Liver (tissue), 9 donors: Measurements from ENCODE around the gene NT5DC1. TPM values are rescaled to one million over a fixed set of nuclear protein-coding genes. Genes with fewer than 3 reads are reported as not detected.

Experiments
- DNase-seq: peaks from one replicate; pipeline ENCODE4 v3.0.0-alpha.2; 2017; ENCODE audit warnings: low spot score
- H3K27ac ChIP-seq, 2 donors: one replicate each; pipeline ENCODE4 v1.7.0; 2013; ENCODE audit warnings: inconsistent platforms in 2 of 2, low read length in 2 of 2, control low read depth in 1 of 2, low read depth in 1 of 2, mild to moderate bottlenecking in 1 of 2
- H3K27me3 ChIP-seq, 4 donors: one replicate each; pipeline versions ENCODE4 v1.6.1 to v1.7.0; 2013; ENCODE audit warnings: low read length in 3 of 4, inconsistent platforms in 1 of 4, mild to moderate bottlenecking in 1 of 4, moderate library complexity in 1 of 4; ENCODE audit not compliant: control insufficient read depth in 4 of 4, insufficient read depth in 4 of 4
- H3K36me3 ChIP-seq, 4 donors: one replicate each; pipeline versions ENCODE4 v1.6.1 to v1.7.0; 2013; ENCODE audit warnings: low read length in 3 of 4, mild to moderate bottlenecking in 3 of 4, low read depth in 1 of 4, moderate library complexity in 1 of 4; ENCODE audit not compliant: control insufficient read depth in 4 of 4, insufficient read depth in 3 of 4
- H3K4me1 ChIP-seq, 4 donors: one replicate each; pipeline versions ENCODE4 v1.6.1 to v1.7.0; 2013; ENCODE audit warnings: low read length in 3 of 4, mild to moderate bottlenecking in 3 of 4, moderate library complexity in 1 of 4; ENCODE audit not compliant: control insufficient read depth in 4 of 4, insufficient read depth in 4 of 4
- H3K4me3 ChIP-seq, 3 donors: one replicate each; pipeline versions ENCODE4 v1.6.1 to v1.7.0; 2013; ENCODE audit warnings: low read length in 3 of 3, control low read depth in 1 of 3, low read depth in 1 of 3, mild to moderate bottlenecking in 1 of 3
- H3K9ac ChIP-seq, 2 donors: one replicate each; pipeline ENCODE4 v1.7.0; 2013; ENCODE audit warnings: low read length in 2 of 2, mild to moderate bottlenecking in 2 of 2, moderate library complexity in 2 of 2, control low read depth in 1 of 2, low read depth in 1 of 2
- H3K9me3 ChIP-seq, 4 donors: one replicate each; pipeline versions ENCODE4 v1.6.1 to v1.7.0; 2013; ENCODE audit warnings: low read length in 3 of 4; ENCODE audit not compliant: control insufficient read depth in 4 of 4
- FOXA2 ChIP-seq: IDR thresholded peaks from 2 replicates; pipeline ENCODE4 v1.6.1; 2016; ENCODE audit warnings: antibody characterized with exemption
- GABPA ChIP-seq, 2 donors: IDR thresholded peaks in 1 of 2; conservative IDR thresholded peaks in 1 of 2; 2 replicates each; pipeline ENCODE4 v1.6.1; 2016; ENCODE audit warnings: antibody characterized with exemption in 2 of 2, mild to moderate bottlenecking in 1 of 2, moderate library complexity in 1 of 2
- HNF4A ChIP-seq, 2 donors: conservative IDR thresholded peaks; 2 replicates each; pipeline ENCODE4 v1.6.1; 2016; ENCODE audit warnings: antibody characterized with exemption in 2 of 2, mild to moderate bottlenecking in 2 of 2
- JUND ChIP-seq, 2 donors: IDR thresholded peaks; 2 replicates each; pipeline ENCODE4 v1.6.1; 2016; ENCODE audit warnings: antibody characterized with exemption in 2 of 2
- NR2F2 ChIP-seq: IDR thresholded peaks from 2 replicates; pipeline ENCODE4 v1.6.1; 2016; ENCODE audit warnings: antibody characterized with exemption
- RAD21 ChIP-seq, 2 donors: IDR thresholded peaks; 2 replicates each; pipeline ENCODE4 v1.6.1; 2016; ENCODE audit warnings: antibody characterized with exemption in 2 of 2, mild to moderate bottlenecking in 2 of 2
- RXRA ChIP-seq, 2 donors: IDR thresholded peaks; 2 replicates each; pipeline ENCODE4 v1.6.1; 2017 to 2018; ENCODE audit warnings: antibody characterized with exemption in 2 of 2, mild to moderate bottlenecking in 1 of 2
- SP1 ChIP-seq: IDR thresholded peaks from 2 replicates; pipeline ENCODE4 v1.6.1; 2018; ENCODE audit warnings: antibody characterized with exemption, mild to moderate bottlenecking
- TAF1 ChIP-seq: conservative IDR thresholded peaks from 2 replicates; pipeline ENCODE4 v1.6.1; 2016; ENCODE audit warnings: antibody characterized with exemption, mild to moderate bottlenecking
- YY1 ChIP-seq: IDR thresholded peaks from 2 replicates; pipeline ENCODE4 v1.6.1; 2016; ENCODE audit warnings: antibody characterized with exemption, mild to moderate bottlenecking
- WGBS: extraction: QIAGEN DNeasy Blood & Tissue Kit; methylation state at CpG from one replicate; pipeline ENCODE4 v1.1.7; 2013; 5-methylcytosine and 5-hydroxymethylcytosine counted together
- polyA plus RNA-seq, 2 donors: library from polyadenylated mRNA; stranded (reverse) in 1 of 2; unstranded in 1 of 2; fragments of 200-250 nt in 1 of 2; fragments of >200 nt in 1 of 2; fragmentation: Nextera tagmentation in 1 of 2; extraction: Ambion mirVana in 1 of 2; gene quantifications; one replicate each; pipeline versions ENCODE4 v1.2.1 to v1.2.3, GENCODE V29; 2013 to 2015
- total RNA-seq, 2 donors: library from RNA; depleted of rRNA; stranded (reverse); fragments of >200 nt; gene quantifications; one replicate each; pipeline ENCODE4 v1.2.3, GENCODE V29; 2014
- TF ChIP-seq, protein P1 (sequence below): fragments of 150-350 bp; IDR thresholded peaks from 2 replicates; pipeline ENCODE4 v1.5.1; 2017; ENCODE audit warnings: improper control_type of control experiment, low read depth, low read length; ENCODE audit not compliant: missing input control
- TF ChIP-seq, protein P2 (sequence below): IDR thresholded peaks from 2 replicates; pipeline ENCODE4 v1.6.1; 2016; ENCODE audit warnings: antibody characterized with exemption
- TF ChIP-seq, protein P3 (sequence below): IDR thresholded peaks from 2 replicates; pipeline ENCODE4 v1.6.1; 2016; ENCODE audit warnings: antibody characterized with exemption
- TF ChIP-seq, protein P4 (sequence below): IDR thresholded peaks from 2 replicates; pipeline ENCODE4 v1.6.1; 2016; ENCODE audit warnings: antibody characterized with exemption, mild to moderate bottlenecking
- TF ChIP-seq, protein P5 (sequence below): IDR thresholded peaks from 2 replicates; pipeline ENCODE4 v1.6.1; 2016; ENCODE audit warnings: antibody characterized with exemption
- donor health status: healthy.
- donor health status: healthy.
- donor health status: healthy.
- donor health status: healthy.
- donor health status: healthy.

NT5DC1 gene
- total and polyA plus RNA-seq, 4 donors, result 10.4 to 31.4 (median 23.3) TPM

DNA sequence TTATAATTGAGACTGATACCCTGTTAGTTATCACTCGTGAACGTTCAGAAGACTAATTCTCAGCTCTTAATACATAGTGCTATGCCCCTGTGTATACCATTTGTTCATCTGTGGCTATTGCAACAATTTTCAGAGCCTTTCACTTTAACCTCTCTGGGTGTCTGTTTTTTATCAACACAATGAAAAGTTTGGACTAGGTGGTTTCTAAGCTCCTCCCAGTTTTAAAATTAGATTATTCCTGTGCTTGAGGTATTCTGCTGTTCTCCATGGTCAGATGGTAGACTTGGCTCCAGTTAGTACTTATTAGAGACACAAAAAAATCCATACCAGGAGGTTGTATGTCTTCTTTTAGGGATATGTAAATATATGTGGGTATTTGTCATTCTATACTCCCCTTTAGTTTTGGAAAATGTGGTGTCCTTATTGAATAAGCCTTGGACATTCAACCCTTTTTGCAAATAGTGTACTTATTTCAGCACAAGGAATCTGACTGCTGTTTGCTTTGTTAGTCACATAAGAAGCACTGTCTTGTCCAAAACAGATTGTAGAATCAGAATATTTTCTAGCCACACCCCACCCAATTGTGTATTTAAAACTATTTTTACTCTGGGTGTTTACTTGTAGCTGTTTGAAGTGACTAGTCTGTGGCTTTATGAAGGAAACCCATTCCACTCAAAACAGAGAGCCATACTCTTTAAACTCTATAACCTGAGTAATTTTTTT lies 27.3 kb downstream of the NT5DC1 start:
- Histone ChIP-seq H3K36me3 (peaks cover 0 to 2% (median 0%) of the 10 kb centered on the region in 4 donors), H3K4me3 (no peak overlapping the region), H3K27me3 (no peaks in the 10 kb centered on the region), H3K9ac (no peak overlapping the region), H3K9me3 (no peaks in the 10 kb centered on the region), H3K27ac (no peak overlapping the region), H3K4me1 (peaks cover 0 to 2% (median 0%) of the 10 kb centered on the region in 4 donors)
- DNase-seq, result no peak
- 91% methylated on average over 2 of the region's 2 CpGs for WGBS
- no peak for TF ChIP-seq NR2F2
- TF ChIP-seq SP1, result no peak
- no peak for TF ChIP-seq TAF1
- no peak for TF ChIP-seq JUND (IDR thresholded peaks at IDR 0.05)
- TF ChIP-seq, protein P1, sequence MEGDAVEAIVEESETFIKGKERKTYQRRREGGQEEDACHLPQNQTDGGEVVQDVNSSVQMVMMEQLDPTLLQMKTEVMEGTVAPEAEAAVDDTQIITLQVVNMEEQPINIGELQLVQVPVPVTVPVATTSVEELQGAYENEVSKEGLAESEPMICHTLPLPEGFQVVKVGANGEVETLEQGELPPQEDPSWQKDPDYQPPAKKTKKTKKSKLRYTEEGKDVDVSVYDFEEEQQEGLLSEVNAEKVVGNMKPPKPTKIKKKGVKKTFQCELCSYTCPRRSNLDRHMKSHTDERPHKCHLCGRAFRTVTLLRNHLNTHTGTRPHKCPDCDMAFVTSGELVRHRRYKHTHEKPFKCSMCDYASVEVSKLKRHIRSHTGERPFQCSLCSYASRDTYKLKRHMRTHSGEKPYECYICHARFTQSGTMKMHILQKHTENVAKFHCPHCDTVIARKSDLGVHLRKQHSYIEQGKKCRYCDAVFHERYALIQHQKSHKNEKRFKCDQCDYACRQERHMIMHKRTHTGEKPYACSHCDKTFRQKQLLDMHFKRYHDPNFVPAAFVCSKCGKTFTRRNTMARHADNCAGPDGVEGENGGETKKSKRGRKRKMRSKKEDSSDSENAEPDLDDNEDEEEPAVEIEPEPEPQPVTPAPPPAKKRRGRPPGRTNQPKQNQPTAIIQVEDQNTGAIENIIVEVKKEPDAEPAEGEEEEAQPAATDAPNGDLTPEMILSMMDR, result no peak
- no peak for TF ChIP-seq GABPA (IDR thresholded peaks at IDR 0.05 in 1 of 2, conservative IDR thresholded peaks at IDR 0.05 in 1 of 2)
- no peak for TF ChIP-seq RAD21 (IDR thresholded peaks at IDR 0.05)
- TF ChIP-seq, protein P2, sequence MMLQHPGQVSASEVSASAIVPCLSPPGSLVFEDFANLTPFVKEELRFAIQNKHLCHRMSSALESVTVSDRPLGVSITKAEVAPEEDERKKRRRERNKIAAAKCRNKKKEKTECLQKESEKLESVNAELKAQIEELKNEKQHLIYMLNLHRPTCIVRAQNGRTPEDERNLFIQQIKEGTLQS, result no peak
- TF ChIP-seq RXRA (IDR thresholded peaks at IDR 0.05), result no peak
- TF ChIP-seq YY1, result no peak
- TF ChIP-seq HNF4A (conservative IDR thresholded peaks at IDR 0.05), result no peak
- TF ChIP-seq, protein P3, sequence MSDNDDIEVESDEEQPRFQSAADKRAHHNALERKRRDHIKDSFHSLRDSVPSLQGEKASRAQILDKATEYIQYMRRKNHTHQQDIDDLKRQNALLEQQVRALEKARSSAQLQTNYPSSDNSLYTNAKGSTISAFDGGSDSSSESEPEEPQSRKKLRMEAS, result no peak
- TF ChIP-seq FOXA2, result no peak
- TF ChIP-seq, protein P4, sequence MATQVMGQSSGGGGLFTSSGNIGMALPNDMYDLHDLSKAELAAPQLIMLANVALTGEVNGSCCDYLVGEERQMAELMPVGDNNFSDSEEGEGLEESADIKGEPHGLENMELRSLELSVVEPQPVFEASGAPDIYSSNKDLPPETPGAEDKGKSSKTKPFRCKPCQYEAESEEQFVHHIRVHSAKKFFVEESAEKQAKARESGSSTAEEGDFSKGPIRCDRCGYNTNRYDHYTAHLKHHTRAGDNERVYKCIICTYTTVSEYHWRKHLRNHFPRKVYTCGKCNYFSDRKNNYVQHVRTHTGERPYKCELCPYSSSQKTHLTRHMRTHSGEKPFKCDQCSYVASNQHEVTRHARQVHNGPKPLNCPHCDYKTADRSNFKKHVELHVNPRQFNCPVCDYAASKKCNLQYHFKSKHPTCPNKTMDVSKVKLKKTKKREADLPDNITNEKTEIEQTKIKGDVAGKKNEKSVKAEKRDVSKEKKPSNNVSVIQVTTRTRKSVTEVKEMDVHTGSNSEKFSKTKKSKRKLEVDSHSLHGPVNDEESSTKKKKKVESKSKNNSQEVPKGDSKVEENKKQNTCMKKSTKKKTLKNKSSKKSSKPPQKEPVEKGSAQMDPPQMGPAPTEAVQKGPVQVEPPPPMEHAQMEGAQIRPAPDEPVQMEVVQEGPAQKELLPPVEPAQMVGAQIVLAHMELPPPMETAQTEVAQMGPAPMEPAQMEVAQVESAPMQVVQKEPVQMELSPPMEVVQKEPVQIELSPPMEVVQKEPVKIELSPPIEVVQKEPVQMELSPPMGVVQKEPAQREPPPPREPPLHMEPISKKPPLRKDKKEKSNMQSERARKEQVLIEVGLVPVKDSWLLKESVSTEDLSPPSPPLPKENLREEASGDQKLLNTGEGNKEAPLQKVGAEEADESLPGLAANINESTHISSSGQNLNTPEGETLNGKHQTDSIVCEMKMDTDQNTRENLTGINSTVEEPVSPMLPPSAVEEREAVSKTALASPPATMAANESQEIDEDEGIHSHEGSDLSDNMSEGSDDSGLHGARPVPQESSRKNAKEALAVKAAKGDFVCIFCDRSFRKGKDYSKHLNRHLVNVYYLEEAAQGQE, result no peak

DNA sequence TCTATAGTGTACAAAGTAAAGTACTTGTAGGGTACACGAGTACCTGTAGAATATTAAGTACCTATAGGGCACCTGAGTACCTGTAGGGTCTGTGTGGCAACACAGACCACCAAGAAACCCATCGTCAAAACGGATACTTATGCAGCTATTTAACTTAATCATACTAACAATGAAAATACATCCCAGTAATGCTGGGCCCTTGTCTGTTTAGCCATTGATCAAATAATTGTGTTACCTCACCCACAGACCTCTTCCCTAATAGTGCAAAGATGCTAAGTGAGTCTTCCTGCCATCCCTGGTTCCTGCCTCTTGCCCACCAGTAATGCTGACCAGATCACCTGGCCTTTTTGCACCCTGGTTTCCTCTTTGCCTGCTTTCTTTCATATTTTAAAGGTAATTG lies 32.8 kb downstream of the NT5DC1 start:
- H3K4me3 ChIP-seq, result no peak overlapping the region
- no peak for DNase-seq
- WGBS, result 90% methylated on average over 3 of the region's 3 CpGs
- H3K36me3 ChIP-seq, result peaks cover 0 to 6% (median under 1%) of the 10 kb centered on the region in 4 donors
- H3K9ac ChIP-seq, result no peak overlapping the region
- no peak overlapping the region for H3K27ac ChIP-seq
- TF ChIP-seq GABPA (IDR thresholded peaks at IDR 0.05 in 1 of 2, conservative IDR thresholded peaks at IDR 0.05 in 1 of 2) (no peak), NR2F2 (no peak), YY1 (no peak)
- TF ChIP-seq, protein P5, sequence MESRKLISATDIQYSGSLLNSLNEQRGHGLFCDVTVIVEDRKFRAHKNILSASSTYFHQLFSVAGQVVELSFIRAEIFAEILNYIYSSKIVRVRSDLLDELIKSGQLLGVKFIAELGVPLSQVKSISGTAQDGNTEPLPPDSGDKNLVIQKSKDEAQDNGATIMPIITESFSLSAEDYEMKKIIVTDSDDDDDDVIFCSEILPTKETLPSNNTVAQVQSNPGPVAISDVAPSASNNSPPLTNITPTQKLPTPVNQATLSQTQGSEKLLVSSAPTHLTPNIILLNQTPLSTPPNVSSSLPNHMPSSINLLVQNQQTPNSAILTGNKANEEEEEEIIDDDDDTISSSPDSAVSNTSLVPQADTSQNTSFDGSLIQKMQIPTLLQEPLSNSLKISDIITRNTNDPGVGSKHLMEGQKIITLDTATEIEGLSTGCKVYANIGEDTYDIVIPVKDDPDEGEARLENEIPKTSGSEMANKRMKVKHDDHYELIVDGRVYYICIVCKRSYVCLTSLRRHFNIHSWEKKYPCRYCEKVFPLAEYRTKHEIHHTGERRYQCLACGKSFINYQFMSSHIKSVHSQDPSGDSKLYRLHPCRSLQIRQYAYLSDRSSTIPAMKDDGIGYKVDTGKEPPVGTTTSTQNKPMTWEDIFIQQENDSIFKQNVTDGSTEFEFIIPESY, result no peak
- no peaks in the 10 kb centered on the region for H3K27me3 ChIP-seq
- H3K9me3 ChIP-seq, result no peaks in the 10 kb centered on the region
- peaks cover 0 to 2% (median 0%) of the 10 kb centered on the region in 4 donors for H3K4me1 ChIP-seq
